ENCODE measurements around the gene CCDC27.

CCDC27 gene

DNA sequence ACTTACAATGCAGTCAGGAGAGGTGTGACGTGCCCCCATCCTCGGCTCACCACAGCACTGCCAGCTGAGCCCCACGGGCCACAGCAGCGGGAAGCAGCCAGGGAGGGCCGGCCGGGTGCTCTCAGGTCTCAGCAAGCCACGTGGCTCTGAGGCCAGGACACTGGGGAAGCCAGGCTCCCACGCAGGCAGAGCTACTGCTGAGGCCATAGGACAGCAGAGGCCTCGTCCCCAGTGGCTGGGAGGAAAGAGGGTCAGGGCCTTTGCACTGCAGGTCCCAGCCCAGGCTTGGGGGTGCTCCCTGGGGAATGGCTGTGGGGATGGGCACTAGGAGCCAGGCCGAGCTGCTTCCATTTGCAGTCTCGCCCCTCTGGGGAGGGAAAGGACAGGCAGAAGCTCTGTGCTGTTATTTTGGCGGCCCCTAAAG, 38.3 kb downstream of the CCDC27 start:
- Histone ChIP-seq H3K27ac (replicated peaks) (no peak overlapping the region), H3K4me3 (replicated peaks; ENCODE audit: insufficient read depth, low read length) (no peak overlapping the region), H3K27me3 (ENCODE audit: insufficient read depth, poor library complexity, severe bottlenecking) (no peaks in the 10 kb centered on the region)
- TF ChIP-seq POLR2AphosphoS5 (IDR thresholded peaks at IDR 0.05; ENCODE audit: low read depth) (no peak), REST (IDR thresholded peaks at IDR 0.05; ENCODE audit: insufficient replicate concordance, low read depth) (no peak)
- TF ChIP-seq, protein P1, sequence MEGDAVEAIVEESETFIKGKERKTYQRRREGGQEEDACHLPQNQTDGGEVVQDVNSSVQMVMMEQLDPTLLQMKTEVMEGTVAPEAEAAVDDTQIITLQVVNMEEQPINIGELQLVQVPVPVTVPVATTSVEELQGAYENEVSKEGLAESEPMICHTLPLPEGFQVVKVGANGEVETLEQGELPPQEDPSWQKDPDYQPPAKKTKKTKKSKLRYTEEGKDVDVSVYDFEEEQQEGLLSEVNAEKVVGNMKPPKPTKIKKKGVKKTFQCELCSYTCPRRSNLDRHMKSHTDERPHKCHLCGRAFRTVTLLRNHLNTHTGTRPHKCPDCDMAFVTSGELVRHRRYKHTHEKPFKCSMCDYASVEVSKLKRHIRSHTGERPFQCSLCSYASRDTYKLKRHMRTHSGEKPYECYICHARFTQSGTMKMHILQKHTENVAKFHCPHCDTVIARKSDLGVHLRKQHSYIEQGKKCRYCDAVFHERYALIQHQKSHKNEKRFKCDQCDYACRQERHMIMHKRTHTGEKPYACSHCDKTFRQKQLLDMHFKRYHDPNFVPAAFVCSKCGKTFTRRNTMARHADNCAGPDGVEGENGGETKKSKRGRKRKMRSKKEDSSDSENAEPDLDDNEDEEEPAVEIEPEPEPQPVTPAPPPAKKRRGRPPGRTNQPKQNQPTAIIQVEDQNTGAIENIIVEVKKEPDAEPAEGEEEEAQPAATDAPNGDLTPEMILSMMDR (IDR thresholded peaks at IDR 0.05; ENCODE audit: insufficient read depth, low read length): no peak
- DNase-seq (ENCODE audit: low read depth in 1 of 2, low spot score in 1 of 2): no peak

DNA sequence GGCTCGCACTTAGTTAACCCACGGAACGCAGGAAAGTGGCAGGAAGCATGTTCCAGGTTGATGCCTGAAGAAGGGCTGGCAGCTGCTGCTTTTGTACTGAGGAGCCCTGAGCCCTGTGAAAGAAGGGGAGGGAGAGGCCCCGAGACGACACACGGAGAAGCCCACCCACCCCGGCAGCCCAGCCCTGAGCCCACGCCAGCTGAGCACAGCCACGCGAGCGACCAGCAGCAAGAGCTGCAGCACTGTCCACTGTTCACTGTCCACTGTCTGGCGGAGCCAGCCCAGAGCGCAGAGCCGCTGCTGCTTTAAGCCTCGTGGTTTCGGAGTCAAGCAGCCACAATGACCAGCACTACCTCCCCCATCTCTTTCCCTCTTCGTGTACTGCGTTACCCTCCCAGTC, 38.7 kb downstream of the CCDC27 start:
- TF ChIP-seq POLR2AphosphoS5 (IDR thresholded peaks at IDR 0.05; ENCODE audit: low read depth): no peak
- TF ChIP-seq SPI1 (IDR thresholded peaks at IDR 0.05; ENCODE audit: borderline replicate concordance, low read depth): no peak
- no peak for TF ChIP-seq REST (IDR thresholded peaks at IDR 0.05; ENCODE audit: insufficient replicate concordance, low read depth)
- TF ChIP-seq, protein P1 (IDR thresholded peaks at IDR 0.05; ENCODE audit: insufficient read depth, low read length): no peak
- TF ChIP-seq GABPA (IDR thresholded peaks at IDR 0.05; ENCODE audit: low read depth): no peak
- DNase-seq (ENCODE audit: low read depth in 1 of 2, low spot score in 1 of 2): no peak
- H3K4me3 ChIP-seq (replicated peaks; ENCODE audit: insufficient read depth, low read length): no peak overlapping the region
- H3K27me3 ChIP-seq (ENCODE audit: insufficient read depth, poor library complexity, severe bottlenecking): no peaks in the 10 kb centered on the region
- H3K27ac ChIP-seq (replicated peaks): no peak overlapping the region

DNA sequence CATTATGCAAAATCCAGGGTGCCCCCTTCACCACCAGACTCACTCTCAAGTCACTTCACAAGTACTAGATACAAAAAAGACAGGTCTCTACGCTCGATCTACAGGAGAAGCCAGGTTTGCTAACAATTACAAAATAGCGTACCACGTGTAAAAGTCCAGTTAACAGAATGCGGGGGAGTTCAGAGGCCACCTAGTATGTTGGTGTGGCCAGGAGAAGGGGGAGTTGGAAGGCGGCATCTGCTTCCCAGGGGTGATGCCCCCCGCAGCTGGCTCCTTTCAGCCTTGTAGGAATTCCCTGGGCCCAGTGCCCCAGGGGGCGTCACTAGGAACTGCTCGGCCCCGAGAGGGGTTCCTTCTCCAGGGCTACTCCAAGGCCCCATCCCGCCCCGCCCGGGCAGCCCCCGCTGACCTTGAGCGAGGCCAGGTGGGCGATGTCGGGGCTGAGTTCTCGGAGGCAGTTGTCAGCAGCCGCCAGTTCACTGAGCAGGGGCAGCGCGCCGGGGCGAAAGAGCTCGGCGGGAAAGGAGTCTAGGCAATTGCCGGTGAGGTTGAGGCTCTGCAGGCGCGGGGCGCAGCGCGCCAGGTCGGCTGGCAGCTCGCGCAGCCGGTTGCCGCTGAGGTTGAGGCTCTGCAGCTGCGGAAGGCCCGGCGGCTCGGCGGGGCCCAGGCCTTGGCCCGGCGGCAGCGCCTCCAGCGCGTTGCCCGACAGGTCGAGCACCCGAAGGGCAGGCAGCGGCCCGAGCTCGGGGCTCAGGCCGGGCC, 43.4 kb downstream of the CCDC27 start:
- H3K4me3 ChIP-seq (replicated peaks; ENCODE audit: insufficient read depth, low read length): peak overlapping the region; percentile 98
- TF ChIP-seq, protein P1 (IDR thresholded peaks at IDR 0.05; ENCODE audit: insufficient read depth, low read length): no peak
- TF ChIP-seq GABPA (IDR thresholded peaks at IDR 0.05; ENCODE audit: low read depth) (no peak), POLR2AphosphoS5 (IDR thresholded peaks at IDR 0.05; ENCODE audit: low read depth) (no peak), SPI1 (IDR thresholded peaks at IDR 0.05; ENCODE audit: borderline replicate concordance, low read depth) (no peak), REST (IDR thresholded peaks at IDR 0.05; ENCODE audit: insufficient replicate concordance, low read depth) (no peak)
- H3K27ac ChIP-seq (replicated peaks): peak overlapping the region; percentile 76
- H3K27me3 ChIP-seq (ENCODE audit: insufficient read depth, poor library complexity, severe bottlenecking): no peaks in the 10 kb centered on the region
- DNase-seq (ENCODE audit: low read depth in 1 of 2, low spot score in 1 of 2): no peak

Measured in HL-60 (cell line).